HCT116 (cell line): Measurements from ENCODE around the gene TPRG1L. TPM values are rescaled to one million over a fixed set of nuclear protein-coding genes. Genes with fewer than 3 reads are reported as not detected.

Experiments used
- ATAC-seq: fragments of 200-7000 bp; cut with Tn5 transposase; 2 replicates; pipeline ENCODE4 v1.9.1; 2020; ENCODE audit warnings: mild to moderate bottlenecking, moderate library complexity
- BruUV-seq: library from RNA; stranded (reverse); fragments of 400-500 nt; replicated peaks from 2 replicates; lab custom pipeline; 2021; lab: Mats Ljungman, UMichigan
- CTCF ChIA-PET: fragments of 300-600 bp; sonication (Branson Sonifier 250); formaldehyde crosslinking; loops from one replicate; lab custom pipeline; 2021; ENCODE audit warnings: antibody characterized with exemption; lab: Charles Lee
- POLR2A ChIA-PET: fragments of 300-600, 350-600 bp; sonication (Branson Sonifier 250); formaldehyde crosslinking; loops from one replicate; lab custom pipeline; 2021; ENCODE audit warnings: antibody characterized with exemption; lab: Charles Lee
- RAD21 ChIA-PET, 2 experiments: fragments of 300-600 bp; sonication (Branson Sonifier 250); formaldehyde crosslinking; loops; one replicate each; lab custom pipeline; 2023; ENCODE audit warnings: low total read pairs in 2 of 2; ENCODE audit not compliant: uncharacterized antibody in 2 of 2, unreplicated experiment in 2 of 2, low non-redundant PET in 1 of 2; lab: Charles Lee
- DNase-seq: peaks from one replicate; pipeline ENCODE4 v3.0.0-alpha.2; 2010; ENCODE audit warnings: low read depth, low spot score
- H2AFZ ChIP-seq: fragments of 200-600 bp; shearing (Covaris generic), sonication (generic); 2 replicates; pipeline ENCODE4 v1.6.1; 2017; ENCODE audit warnings: low read depth, mixed run types, mixed read lengths, antibody characterized with exemption, low read length; ENCODE audit not compliant: poor library complexity, severe bottlenecking
- H3K27ac ChIP-seq: 2 replicates; pipeline ENCODE4 v1.5.1; 2012; ENCODE audit warnings: low read depth, low read length
- H3K27me3 ChIP-seq: fragments of 200-600 bp; sonication (generic); 2 replicates; pipeline ENCODE4 v1.6.1; 2016; ENCODE audit warnings: mixed run types, low read length, mixed read lengths; ENCODE audit not compliant: insufficient read depth
- H3K36me3 ChIP-seq, 2 experiments: fragments of 200-500 bp in 1 of 2; fragments of 200-600 bp in 1 of 2; sonication (Bioruptor generic) in 1 of 2; sonication (generic) in 1 of 2; 2 replicates each; pipeline versions ENCODE4 v1.5.1 to v1.6.1; 2014 to 2016; ENCODE audit warnings: low read length in 2 of 2, inconsistent platforms in 1 of 2, mixed read lengths in 1 of 2, mixed run types in 1 of 2; ENCODE audit not compliant: insufficient read depth in 2 of 2, control insufficient read depth in 1 of 2
- H3K4me1 ChIP-seq, 2 experiments: fragments of 200-600 bp in 1 of 2; sonication (generic) in 1 of 2; 2 replicates each; pipeline versions ENCODE4 v1.5.1 to v1.6.1; 2012 to 2017; ENCODE audit warnings: low read length in 2 of 2, inconsistent platforms in 1 of 2, mild to moderate bottlenecking in 1 of 2, mixed read lengths in 1 of 2, mixed run types in 1 of 2, moderate library complexity in 1 of 2; ENCODE audit not compliant: insufficient read depth in 2 of 2, control insufficient read depth in 1 of 2
- H3K4me2 ChIP-seq: fragments of 200-600 bp; sonication (generic); 2 replicates; pipeline ENCODE4 v1.6.1; 2017; ENCODE audit warnings: mixed run types, low read length, mixed read lengths
- H3K4me3 ChIP-seq, 2 experiments: fragments of 200-600 bp in 1 of 2; sonication (generic) in 1 of 2; replicated peaks in 1 of 2; 2 replicates each; pipeline ENCODE4 v1.5.1; 2011 to 2016; ENCODE audit warnings: low read length in 2 of 2, control low read depth in 1 of 2, low read depth in 1 of 2, mild to moderate bottlenecking in 1 of 2, mixed read lengths in 1 of 2, mixed run types in 1 of 2
- H3K79me2 ChIP-seq: fragments of 200-600 bp; sonication (generic); 2 replicates; pipeline ENCODE4 v1.6.1; 2017; ENCODE audit warnings: mild to moderate bottlenecking, mixed run types, low read length, moderate library complexity, mixed read lengths; ENCODE audit not compliant: insufficient read depth
- H3K9ac ChIP-seq: fragments of 200-600 bp; sonication (generic); 2 replicates; pipeline ENCODE4 v1.6.1; 2016; ENCODE audit warnings: low read length, mixed read lengths
- H3K9me2 ChIP-seq: fragments of 200-600 bp; sonication (generic), shearing (Covaris generic); 2 replicates; pipeline ENCODE4 v1.6.1; 2017; ENCODE audit warnings: mixed run types, mild to moderate bottlenecking, moderate library complexity; ENCODE audit not compliant: insufficient read depth
- H3K9me3 ChIP-seq, 2 experiments: fragments of 200-500 bp in 1 of 2; fragments of 200-600 bp in 1 of 2; sonication (Bioruptor generic) in 1 of 2; sonication (generic) in 1 of 2; 2 replicates each; pipeline ENCODE4 v1.6.1; 2014 to 2017; ENCODE audit warnings: low read length in 2 of 2, mixed read lengths in 2 of 2, inconsistent platforms in 1 of 2, low read depth in 1 of 2, mild to moderate bottlenecking in 1 of 2, mixed run types in 1 of 2, moderate library complexity in 1 of 2; ENCODE audit not compliant: control insufficient read depth in 1 of 2, insufficient read depth in 1 of 2
- H4K20me1 ChIP-seq: fragments of 200-600 bp; sonication (generic), shearing (Covaris generic); 2 replicates; pipeline ENCODE4 v1.6.1; 2017; ENCODE audit warnings: mixed run types, mild to moderate bottlenecking, moderate library complexity; ENCODE audit not compliant: insufficient read depth
- ATF3 ChIP-seq: IDR thresholded peaks from 2 replicates; pipeline ENCODE4 v1.6.1; 2012
- CTCF ChIP-seq, 3 experiments: fragments of 200-600 bp in 1 of 3; sonication (generic) in 1 of 3; IDR thresholded peaks in 2 of 3; conservative IDR thresholded peaks in 1 of 3; 2 replicates each; pipeline ENCODE4 v1.5.1; 2012 to 2017; ENCODE audit warnings: low read depth in 2 of 3, low read length in 2 of 3, antibody characterized with exemption in 1 of 3, borderline replicate concordance in 1 of 3, control low read depth in 1 of 3, mild to moderate bottlenecking in 1 of 3, mixed read lengths in 1 of 3, mixed run types in 1 of 3, moderate library complexity in 1 of 3; ENCODE audit not compliant: insufficient read depth in 1 of 3
- EGR1 ChIP-seq: IDR thresholded peaks from 2 replicates; pipeline ENCODE4 v1.6.1; 2012; ENCODE audit warnings: low read depth
- ELF1 ChIP-seq: IDR thresholded peaks from 2 replicates; pipeline ENCODE4 v1.6.1; 2012; ENCODE audit warnings: low read depth, borderline replicate concordance
- EZH2 ChIP-seq: fragments of 200-600 bp; sonication (generic); IDR thresholded peaks from 2 replicates; pipeline ENCODE4 v1.6.1; 2017; ENCODE audit warnings: antibody characterized with exemption, mixed run types
- FOSL1 ChIP-seq: IDR thresholded peaks from 2 replicates; pipeline ENCODE4 v1.6.1; 2012; ENCODE audit warnings: low read depth
- MAX ChIP-seq: IDR thresholded peaks from 2 replicates; pipeline ENCODE4 v1.6.1; 2012
- RAD21 ChIP-seq: IDR thresholded peaks from 2 replicates; pipeline ENCODE4 v1.6.1; 2012; ENCODE audit warnings: low read depth, mild to moderate bottlenecking
- REST ChIP-seq: IDR thresholded peaks from 2 replicates; pipeline ENCODE4 v1.6.1; 2012; ENCODE audit warnings: low read depth
- SIN3A ChIP-seq: IDR thresholded peaks from 2 replicates; pipeline ENCODE4 v1.6.1; 2012; ENCODE audit warnings: low read depth
- SP1 ChIP-seq: IDR thresholded peaks from 2 replicates; pipeline ENCODE4 v1.6.1; 2012; ENCODE audit warnings: low read depth
- SRF ChIP-seq: IDR thresholded peaks from 2 replicates; pipeline ENCODE4 v1.6.1; 2012; ENCODE audit warnings: low read depth
- TCF7L2 ChIP-seq: IDR thresholded peaks from 2 replicates; pipeline ENCODE4 v1.7.0; 2011; ENCODE audit warnings: borderline replicate concordance, inconsistent platforms; ENCODE audit not compliant: insufficient read depth, insufficient read length; ENCODE audit errors: extremely low read depth
- YY1 ChIP-seq: IDR thresholded peaks from 2 replicates; pipeline ENCODE4 v1.6.1; 2011; ENCODE audit warnings: low read length, low read depth, moderate library complexity, mild to moderate bottlenecking; ENCODE audit not compliant: insufficient replicate concordance; ENCODE audit errors: extremely low read depth
- ZBTB33 ChIP-seq: IDR thresholded peaks from 2 replicates; pipeline ENCODE4 v1.6.1; 2011; ENCODE audit warnings: mild to moderate bottlenecking, low read length, moderate library complexity; ENCODE audit not compliant: insufficient replicate concordance; ENCODE audit errors: extremely low read depth
- intact Hi-C: fragments of 100-400 bp; cut with micrococcal nuclease; formaldehyde crosslinking; loops from 2 replicates; pipeline ENCODE4 v1.10.0; 2022
- total RNA-seq: library from RNA; stranded (reverse); gene quantifications from one replicate; pipeline ENCODE4 v1.2.1, GENCODE V29; 2021; ENCODE audit not compliant: unreplicated experiment

Gene TPRG1L
- total RNA-seq, 1 experiment from 2014 or later = 25.6 TPM

- intact Hi-C loops = no loop called here
- Histone ChIP-seq H3K4me2 (no peak overlapping the region), H2AFZ (no peak overlapping the region), H4K20me1 (no peaks in the 10 kb centered on the region), H3K27ac (no peak overlapping the region), H3K4me1 (no peaks in the 10 kb centered on the region), H3K9ac (no peak overlapping the region), H3K9me3 (no peaks in the 10 kb centered on the region), H3K79me2 (peaks cover 3% of the 10 kb centered on the region; the same call in 1 of the 2 replicates), H3K36me3 (peaks cover 16 to 35% of the 10 kb centered on the region in 2 experiments; a peak in 3 of 4 replicates), H3K9me2 (no peaks in the 10 kb centered on the region), H3K4me3 (no peak overlapping the region), H3K27me3 (no peaks in the 10 kb centered on the region)
- ATAC-seq = no peak
- DNase-seq = no peak
- BruUV-seq = no TSS peak
- POLR2A ChIA-PET = no interaction called here
- RAD21 ChIA-PET = no interaction called here
- TF ChIP-seq YY1 (no peak), SP1 (no peak), EZH2 (no peak), REST (no peak), SRF (no peak), ATF3 (no peak), MAX (no peak), EGR1 (no peak), SIN3A (no peak), RAD21 (no peak), TCF7L2 (no peak), ZBTB33 (no peak), FOSL1 (no peak), CTCF (IDR thresholded peaks at IDR 0.05 in 2 of 3, conservative IDR thresholded peaks at IDR 0.05 in 1 of 3; ENCODE audit: borderline replicate concordance in 1 of 3, insufficient read depth in 1 of 3, low read depth in 2 of 3, low read length in 2 of 3) (no peak), ELF1 (no peak)
- CTCF ChIA-PET = no interaction called here
Observed at GRCh38 chr1:3641046-3641760, 16.4 kb downstream of the TPRG1L start.
